Measurements from ENCODE around the gene PTPRH. TPM values are rescaled to one million over a fixed set of nuclear protein-coding genes. Genes with fewer than 3 reads are reported as not detected.

PTPRH gene
- total RNA-seq, 1 experiment from 2014 or later, result 15.9 TPM

DNA sequence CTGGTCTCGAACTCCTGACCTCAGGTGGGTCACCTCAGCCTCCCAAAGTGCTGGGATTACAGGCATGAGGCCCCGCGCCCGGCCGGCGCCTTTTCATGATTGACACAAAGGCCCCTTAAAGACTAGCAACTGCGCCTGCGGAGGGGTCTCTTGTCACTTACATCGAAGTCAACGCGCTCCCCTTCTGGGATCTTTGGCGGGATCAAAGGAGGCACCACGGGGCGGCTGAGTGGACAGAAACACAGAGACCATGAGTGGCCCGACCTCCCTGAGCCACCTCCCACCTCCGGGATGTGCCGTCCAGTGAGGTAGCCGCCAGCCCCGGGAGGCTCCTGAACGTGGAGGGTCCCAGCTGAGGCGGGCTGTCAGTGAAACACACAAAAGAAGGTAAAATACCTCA is 67.6 kb downstream of the PTPRH start:
- Histone ChIP-seq H3K27me3 (ENCODE audit: insufficient read depth, low read length) (no peaks in the 10 kb centered on the region), H3K9me3 (ENCODE audit: control insufficient read depth in 1 of 2, insufficient read depth in 1 of 2, low read depth in 1 of 2, low read length in 2 of 2) (no peaks in the 10 kb centered on the region), H3K4me1 (ENCODE audit: control insufficient read depth in 1 of 2, insufficient read depth in 2 of 2, low read length in 2 of 2) (peaks cover 4 to 26% of the 10 kb centered on the region in 2 experiments; a peak in 3 of 4 replicates), H3K4me3 (replicated peaks in 1 of 2; ENCODE audit: low read depth in 1 of 2, low read length in 2 of 2) (no peak overlapping the region), H3K4me2 (ENCODE audit: low read length) (peak overlapping the region; percentile 17; the same call in 1 of the 2 replicates), H3K79me2 (ENCODE audit: insufficient read depth, low read length) (peaks cover 4% of the 10 kb centered on the region), H4K20me1 (ENCODE audit: insufficient read depth) (no peaks in the 10 kb centered on the region), H3K9ac (ENCODE audit: low read length) (no peak overlapping the region), H3K27ac (ENCODE audit: low read depth, low read length) (no peak overlapping the region), H3K36me3 (ENCODE audit: control insufficient read depth in 1 of 2, insufficient read depth in 2 of 2, low read length in 2 of 2) (peaks cover 0 to 2% of the 10 kb centered on the region in 2 experiments; a peak in 1 of 4 replicates), H2AFZ (ENCODE audit: low read depth, low read length, poor library complexity, severe bottlenecking) (no peak overlapping the region), H3K9me2 (ENCODE audit: insufficient read depth) (no peaks in the 10 kb centered on the region)
- TF ChIP-seq ZNF274 (IDR thresholded peaks at IDR 0.05; ENCODE audit: low read depth, low read length) (no peak), SIN3A (IDR thresholded peaks at IDR 0.05; ENCODE audit: low read depth) (no peak), RAD21 (IDR thresholded peaks at IDR 0.05; ENCODE audit: low read depth) (no peak), CBX3 (IDR thresholded peaks at IDR 0.05; ENCODE audit: low read depth) (no peak), JUND (IDR thresholded peaks at IDR 0.05) (no peak), SP1 (IDR thresholded peaks at IDR 0.05; ENCODE audit: low read depth) (no peak), YY1 (IDR thresholded peaks at IDR 0.05; ENCODE audit: extremely low read depth, insufficient replicate concordance, low read depth, low read length) (no peak), EZH2 (IDR thresholded peaks at IDR 0.05) (no peak), ZFX (IDR thresholded peaks at IDR 0.05) (no peak), CEBPB (IDR thresholded peaks at IDR 0.05; ENCODE audit: low read depth) (no peak), EGR1 (IDR thresholded peaks at IDR 0.05; ENCODE audit: low read depth) (no peak)
- TF ChIP-seq, protein P1, sequence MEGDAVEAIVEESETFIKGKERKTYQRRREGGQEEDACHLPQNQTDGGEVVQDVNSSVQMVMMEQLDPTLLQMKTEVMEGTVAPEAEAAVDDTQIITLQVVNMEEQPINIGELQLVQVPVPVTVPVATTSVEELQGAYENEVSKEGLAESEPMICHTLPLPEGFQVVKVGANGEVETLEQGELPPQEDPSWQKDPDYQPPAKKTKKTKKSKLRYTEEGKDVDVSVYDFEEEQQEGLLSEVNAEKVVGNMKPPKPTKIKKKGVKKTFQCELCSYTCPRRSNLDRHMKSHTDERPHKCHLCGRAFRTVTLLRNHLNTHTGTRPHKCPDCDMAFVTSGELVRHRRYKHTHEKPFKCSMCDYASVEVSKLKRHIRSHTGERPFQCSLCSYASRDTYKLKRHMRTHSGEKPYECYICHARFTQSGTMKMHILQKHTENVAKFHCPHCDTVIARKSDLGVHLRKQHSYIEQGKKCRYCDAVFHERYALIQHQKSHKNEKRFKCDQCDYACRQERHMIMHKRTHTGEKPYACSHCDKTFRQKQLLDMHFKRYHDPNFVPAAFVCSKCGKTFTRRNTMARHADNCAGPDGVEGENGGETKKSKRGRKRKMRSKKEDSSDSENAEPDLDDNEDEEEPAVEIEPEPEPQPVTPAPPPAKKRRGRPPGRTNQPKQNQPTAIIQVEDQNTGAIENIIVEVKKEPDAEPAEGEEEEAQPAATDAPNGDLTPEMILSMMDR (IDR thresholded peaks at IDR 0.05 in 2 of 3, conservative IDR thresholded peaks at IDR 0.05 in 1 of 3; ENCODE audit: borderline replicate concordance in 1 of 3, insufficient read depth in 1 of 3, low read depth in 2 of 3, low read length in 2 of 3), result no peak
- intact Hi-C loops (cut with micrococcal nuclease), result loop anchor here (1.0 to 10.0 kb wide), 2 partner anchors 277 to 493 kb away; no protein-coding TSS in a partner anchor
- ATAC-seq, result no peak
- no peak for DNase-seq (ENCODE audit: low read depth, low spot score)
- POLR2A ChIA-PET, result interaction anchor here (1.0 to 1.2 kb wide), 3 partner anchors 24 to 266 kb away, joined by 3 to 7 read pairs (median 4); partner anchors contain the start of genes DNAAF3 and UBE2S
- CTCF ChIA-PET, result interaction anchor here (0.6 to 1.7 kb wide), 16 partner anchors 10 to 513 kb away, joined by 3 to 21 read pairs (median 4); partner anchors contain the start of genes DNAAF3, KMT5C, PPP1R12C and TMEM238
- BruUV-seq (replicated peaks), result no TSS peak
- RAD21 ChIA-PET (ENCODE audit: low non-redundant PET in 1 of 2, low total read pairs in 2 of 2, uncharacterized antibody in 2 of 2, unreplicated experiment in 2 of 2), result interaction anchor here (0.7 to 1.5 kb wide), 6 partner anchors 18 to 312 kb away, joined by 3 to 9 read pairs (median 3); partner anchors contain the start of gene DNAAF3 (in 1 of the 2)
